PC-9 (cell line): ENCODE results near the gene CLEC16A. TPM values are rescaled to one million over a fixed set of nuclear protein-coding genes. Genes with fewer than 3 reads are reported as not detected.

Source experiments
- BruUV-seq: library from RNA; stranded (reverse); fragments of 400-500 nt; replicated peaks from 2 replicates; lab custom pipeline; 2021; lab: Mats Ljungman, UMichigan
- CTCF ChIA-PET: fragments of 300-600 bp; sonication (Branson Sonifier 250); formaldehyde crosslinking; loops from one replicate; lab custom pipeline; 2022; ENCODE audit warnings: antibody characterized with exemption; lab: Charles Lee
- POLR2A ChIA-PET: fragments of 300-600 bp; sonication (Branson Sonifier 250); formaldehyde crosslinking; loops from one replicate; lab custom pipeline; 2022; ENCODE audit warnings: antibody characterized with exemption; ENCODE audit not compliant: unreplicated experiment; lab: Charles Lee
- DNase-seq, 2 experiments: peaks; one replicate each; pipeline versions ENCODE4 v3.0.0 to v3.0.0-alpha.2; 2015 to 2022; ENCODE audit warnings: mixed read lengths in 1 of 2
- H2AFZ ChIP-seq: fragments of 200-600 bp; sonication (generic); 2 replicates; pipeline ENCODE4 v1.8.1; 2017; ENCODE audit warnings: antibody characterized with exemption
- H3F3A ChIP-seq: fragments of 200-600 bp; sonication (generic); 2 replicates; pipeline ENCODE4 v1.8.1; 2017; ENCODE audit warnings: antibody characterized with exemption, mild to moderate bottlenecking, low read depth; ENCODE audit not compliant: insufficient read depth
- H3K27ac ChIP-seq: fragments of 200-600 bp; sonication (generic); 2 replicates; pipeline ENCODE4 v1.6.1; 2016; ENCODE audit warnings: mixed run types
- H3K27me3 ChIP-seq: fragments of 200-600 bp; sonication (generic); 2 replicates; pipeline ENCODE4 v1.6.1; 2016; ENCODE audit warnings: low read depth, mixed run types; ENCODE audit not compliant: insufficient read depth
- H3K36me3 ChIP-seq: fragments of 200-600 bp; sonication (generic); 2 replicates; pipeline ENCODE4 v1.6.1; 2016; ENCODE audit warnings: low read depth, mixed run types
- H3K4me1 ChIP-seq: fragments of 200-600 bp; sonication (generic); replicated peaks from 2 replicates; pipeline ENCODE4 v1.6.1; 2016; ENCODE audit warnings: mixed run types; ENCODE audit not compliant: insufficient read depth
- H3K4me2 ChIP-seq: fragments of 200-600 bp; sonication (generic); 2 replicates; pipeline ENCODE4 v1.6.1; 2017; ENCODE audit warnings: mixed run types
- H3K4me3 ChIP-seq: fragments of 200-600 bp; sonication (generic); 2 replicates; pipeline ENCODE4 v1.6.1; 2016; ENCODE audit warnings: mixed run types
- H3K79me2 ChIP-seq: fragments of 200-600 bp; sonication (generic); 2 replicates; pipeline ENCODE4 v1.6.1; 2017; ENCODE audit warnings: low read depth, mixed run types
- H3K9me2 ChIP-seq: fragments of 200-600 bp; sonication (generic); 2 replicates; pipeline ENCODE4 v1.8.1; 2017; ENCODE audit warnings: mild to moderate bottlenecking; ENCODE audit not compliant: insufficient read depth
- H3K9me3 ChIP-seq: fragments of 200-600 bp; sonication (generic); 2 replicates; pipeline ENCODE4 v1.8.1; 2016; ENCODE audit warnings: low read depth; ENCODE audit not compliant: insufficient read depth
- H4K20me1 ChIP-seq: fragments of 200-600 bp; sonication (generic); 2 replicates; pipeline ENCODE4 v1.8.1; 2017; ENCODE audit not compliant: insufficient read depth
- EZH2 ChIP-seq: fragments of 200-600 bp; sonication (generic); IDR thresholded peaks from 2 replicates; pipeline ENCODE4 v1.8.0; 2017; ENCODE audit warnings: antibody characterized with exemption, low read depth
- intact Hi-C: fragments of 100-400 bp; cut with micrococcal nuclease; formaldehyde crosslinking; loops from one replicate; pipeline ENCODE4 v1.10.0; 2022; ENCODE audit not compliant: unreplicated experiment
- total RNA-seq: library from RNA; stranded (reverse); gene quantifications from 2 replicates; pipeline ENCODE4 v1.2.3, GENCODE V29; 2021
- TF ChIP-seq, protein P1 (sequence below): fragments of 200-600 bp; sonication (generic); conservative IDR thresholded peaks from 2 replicates; pipeline ENCODE4 v1.6.1; 2017; ENCODE audit warnings: mixed run types, antibody characterized with exemption, mild to moderate bottlenecking, moderate library complexity

CLEC16A gene
- total RNA-seq, 1 experiment from 2014 or later: 34.9 TPM

DNA sequence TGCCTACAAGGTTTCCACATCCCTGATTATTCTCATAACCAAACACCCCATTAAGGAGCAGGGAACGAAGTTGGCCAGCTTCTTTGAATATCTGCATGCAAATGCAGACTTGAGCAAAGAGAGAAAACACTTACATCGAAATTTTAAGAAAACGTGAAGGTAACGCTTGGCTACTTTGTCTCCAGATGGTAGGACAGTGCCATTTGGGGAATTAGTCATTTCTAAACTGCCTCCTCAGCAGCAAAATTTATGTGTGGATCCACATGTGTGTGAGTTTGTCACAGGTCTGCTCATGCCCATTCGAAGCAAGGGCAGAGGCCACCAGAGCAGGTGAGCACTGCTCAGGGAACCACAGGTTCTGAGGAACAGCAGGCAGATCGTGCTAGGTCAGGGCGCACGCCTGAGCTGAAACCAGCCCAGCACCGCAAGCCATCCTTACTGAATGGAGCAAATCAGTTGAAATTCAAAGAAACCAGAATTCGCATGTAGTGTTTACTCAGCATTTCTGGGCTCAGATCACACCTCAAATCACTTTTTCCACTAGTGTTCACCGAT, 231.5 kb downstream of the CLEC16A start:
- Histone ChIP-seq H3K36me3 (no peaks in the 10 kb centered on the region), H3K9me2 (no peaks in the 10 kb centered on the region), H3K27ac (no peak overlapping the region), H3K79me2 (no peaks in the 10 kb centered on the region), H3K9me3 (no peaks in the 10 kb centered on the region), H4K20me1 (no peaks in the 10 kb centered on the region), H3K27me3 (no peaks in the 10 kb centered on the region), H3K4me1 (peaks cover 8% of the 10 kb centered on the region), H3K4me3 (no peak overlapping the region), H2AFZ (no peak overlapping the region), H3K4me2 (no peak overlapping the region), H3F3A (peaks cover 12% of the 10 kb centered on the region)
- DNase-seq: peak in 1 of 2 experiments; percentile 5
- POLR2A ChIA-PET: no interaction called here
- CTCF ChIA-PET: no interaction called here
- TF ChIP-seq, protein P1, sequence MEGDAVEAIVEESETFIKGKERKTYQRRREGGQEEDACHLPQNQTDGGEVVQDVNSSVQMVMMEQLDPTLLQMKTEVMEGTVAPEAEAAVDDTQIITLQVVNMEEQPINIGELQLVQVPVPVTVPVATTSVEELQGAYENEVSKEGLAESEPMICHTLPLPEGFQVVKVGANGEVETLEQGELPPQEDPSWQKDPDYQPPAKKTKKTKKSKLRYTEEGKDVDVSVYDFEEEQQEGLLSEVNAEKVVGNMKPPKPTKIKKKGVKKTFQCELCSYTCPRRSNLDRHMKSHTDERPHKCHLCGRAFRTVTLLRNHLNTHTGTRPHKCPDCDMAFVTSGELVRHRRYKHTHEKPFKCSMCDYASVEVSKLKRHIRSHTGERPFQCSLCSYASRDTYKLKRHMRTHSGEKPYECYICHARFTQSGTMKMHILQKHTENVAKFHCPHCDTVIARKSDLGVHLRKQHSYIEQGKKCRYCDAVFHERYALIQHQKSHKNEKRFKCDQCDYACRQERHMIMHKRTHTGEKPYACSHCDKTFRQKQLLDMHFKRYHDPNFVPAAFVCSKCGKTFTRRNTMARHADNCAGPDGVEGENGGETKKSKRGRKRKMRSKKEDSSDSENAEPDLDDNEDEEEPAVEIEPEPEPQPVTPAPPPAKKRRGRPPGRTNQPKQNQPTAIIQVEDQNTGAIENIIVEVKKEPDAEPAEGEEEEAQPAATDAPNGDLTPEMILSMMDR: no peak
- no peak for TF ChIP-seq EZH2
- intact Hi-C loops: no loop called here
- BruUV-seq: no TSS peak

DNA sequence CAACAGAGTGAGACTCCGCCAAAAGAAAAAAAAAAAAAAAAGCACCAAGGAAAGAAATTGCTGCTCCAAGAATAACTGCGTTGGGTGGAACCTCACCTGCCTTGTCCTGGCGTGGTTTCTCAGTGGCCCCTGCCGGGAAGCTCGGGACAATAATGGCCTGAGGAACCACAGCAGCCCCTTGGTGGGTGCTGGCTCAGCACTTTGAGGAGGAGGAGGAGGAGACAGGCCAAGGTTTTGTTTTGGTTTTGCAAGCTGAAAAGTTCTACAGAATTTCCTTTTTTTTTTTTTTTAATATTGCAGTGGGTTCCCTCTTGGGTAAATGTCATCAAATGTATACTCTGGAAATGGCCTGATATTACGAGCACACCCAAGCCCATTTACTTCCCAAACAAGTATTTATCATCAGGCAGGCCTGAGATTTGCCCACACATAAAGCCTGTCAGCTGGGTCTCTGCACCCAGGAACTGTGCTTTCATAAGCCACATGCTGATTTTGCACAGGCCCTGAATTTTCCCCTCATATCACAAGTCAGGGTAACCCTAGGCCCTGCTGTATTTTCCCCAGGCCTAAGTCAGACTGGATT, 233.3 kb downstream of the CLEC16A start:
- DNase-seq: peak in 1 of 2 experiments; percentile 8
- no peaks in the 10 kb centered on the region for H3K36me3 ChIP-seq
- no peaks in the 10 kb centered on the region for H3K9me3 ChIP-seq
- no peak overlapping the region for H3K27ac ChIP-seq
- no peak overlapping the region for H3K4me3 ChIP-seq
- H3K4me2 ChIP-seq: no peak overlapping the region
- ChIA-PET CTCF (no interaction called here), POLR2A (no interaction called here)
- no peaks in the 10 kb centered on the region for H3K9me2 ChIP-seq
- TF ChIP-seq EZH2: no peak
- TF ChIP-seq, protein P1: no peak
- intact Hi-C loops: no loop called here
- no peak overlapping the region for H2AFZ ChIP-seq
- H3F3A ChIP-seq: no peaks in the 10 kb centered on the region
- H4K20me1 ChIP-seq: no peaks in the 10 kb centered on the region
- H3K27me3 ChIP-seq: no peaks in the 10 kb centered on the region
- H3K79me2 ChIP-seq: no peaks in the 10 kb centered on the region
- peaks cover 8% of the 10 kb centered on the region for H3K4me1 ChIP-seq
- no TSS peak for BruUV-seq

DNA sequence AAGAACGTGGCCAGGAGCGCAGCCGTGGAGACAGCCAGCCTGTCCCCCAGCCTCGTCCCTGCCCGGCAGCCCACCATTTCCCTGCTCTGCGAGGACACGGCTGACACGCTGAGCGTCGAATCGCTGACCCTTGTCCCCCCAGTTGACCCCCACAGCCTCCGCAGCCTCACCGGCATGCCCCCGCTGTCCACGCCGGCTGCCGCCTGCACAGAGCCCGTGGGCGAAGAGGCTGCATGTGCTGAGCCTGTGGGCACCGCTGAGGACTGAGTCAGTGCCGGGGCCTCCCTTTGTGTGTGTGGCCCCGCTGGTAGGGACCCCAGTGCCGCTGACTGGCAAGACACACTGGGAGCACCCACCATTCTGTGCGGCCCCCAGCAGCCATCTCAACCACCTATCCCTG, 234.1 kb downstream of the CLEC16A start:
- Histone ChIP-seq H3K4me3 (no peak overlapping the region), H3K79me2 (no peaks in the 10 kb centered on the region), H3K36me3 (no peaks in the 10 kb centered on the region), H3K9me2 (no peaks in the 10 kb centered on the region), H3F3A (no peaks in the 10 kb centered on the region), H3K4me2 (no peak overlapping the region), H3K4me1 (0 out of 2 replicates have a peak, but pooled peaks cover under 1% of the 10 kb centered on the region), H3K27ac (no peak overlapping the region), H3K9me3 (no peaks in the 10 kb centered on the region), H4K20me1 (no peaks in the 10 kb centered on the region), H3K27me3 (no peaks in the 10 kb centered on the region), H2AFZ (no peak overlapping the region)
- intact Hi-C loops: no loop called here
- no peak for DNase-seq
- ChIA-PET CTCF (no interaction called here), POLR2A (no interaction called here)
- TF ChIP-seq, protein P1: no peak
- TF ChIP-seq EZH2: no peak
- no TSS peak for BruUV-seq
